Karpas-422 (cell line): ENCODE results near the gene ST3GAL3. TPM values are rescaled to one million over a fixed set of nuclear protein-coding genes. Genes with fewer than 3 reads are reported as not detected.

ENCODE experiments used
- DNase-seq: peaks from one replicate; pipeline ENCODE4 v3.0.0-alpha.2; 2015
- H2AFZ ChIP-seq: fragments of 200-600 bp; sonication (generic); 2 replicates; pipeline ENCODE4 v1.6.1; 2014; ENCODE audit warnings: antibody characterized with exemption, low read length, mixed read lengths
- H3K27ac ChIP-seq: fragments of 200-600 bp; sonication (generic); 2 replicates; pipeline ENCODE4 v1.5.1; 2014; ENCODE audit warnings: mild to moderate bottlenecking, low read length, moderate library complexity
- H3K27me3 ChIP-seq: fragments of 200-600 bp; sonication (generic); 2 replicates; pipeline ENCODE4 v1.6.1; 2014; ENCODE audit warnings: low read length, mixed read lengths
- H3K36me3 ChIP-seq: fragments of 200-600 bp; sonication (generic); 2 replicates; pipeline ENCODE4 v1.6.1; 2014; ENCODE audit warnings: low read length, mixed read lengths; ENCODE audit not compliant: insufficient read depth
- H3K4me1 ChIP-seq: fragments of 200-600 bp; sonication (generic); 2 replicates; pipeline ENCODE4 v1.6.1; 2014; ENCODE audit warnings: mild to moderate bottlenecking, low read length, mixed read lengths
- H3K4me2 ChIP-seq: fragments of 200-600 bp; sonication (generic); 2 replicates; pipeline ENCODE4 v1.6.1; 2014; ENCODE audit warnings: low read length, low read depth, mild to moderate bottlenecking; ENCODE audit not compliant: poor library complexity, severe bottlenecking
- H3K4me3 ChIP-seq: fragments of 200-600 bp; sonication (generic); 2 replicates; pipeline ENCODE4 v1.5.1; 2014; ENCODE audit warnings: mild to moderate bottlenecking, antibody characterized with exemption, low read length, mixed read lengths
- H3K79me2 ChIP-seq: fragments of 200-600 bp; sonication (generic); 2 replicates; pipeline ENCODE4 v1.6.1; 2014; ENCODE audit warnings: mild to moderate bottlenecking, low read length, mixed read lengths
- H3K9ac ChIP-seq: fragments of 200-600 bp; sonication (generic); 2 replicates; pipeline ENCODE4 v1.6.0; 2014; ENCODE audit warnings: low read length
- H3K9me2 ChIP-seq: fragments of 200-600 bp; sonication (generic), shearing (Covaris generic); replicated peaks from 2 replicates; pipeline ENCODE4 v1.6.0; 2014; ENCODE audit warnings: mild to moderate bottlenecking, low read length, moderate library complexity; ENCODE audit not compliant: insufficient read depth
- H3K9me3 ChIP-seq: fragments of 300-700, 200-600 bp; sonication (generic); 2 replicates; pipeline ENCODE4 v1.6.1; 2014; ENCODE audit warnings: low read length, mixed read lengths
- H4K20me1 ChIP-seq: fragments of 200-600 bp; sonication (generic); 2 replicates; pipeline ENCODE4 v1.6.1; 2014; ENCODE audit warnings: mild to moderate bottlenecking, antibody characterized with exemption, low read length, low read depth; ENCODE audit not compliant: insufficient read depth
- total RNA-seq: library from RNA; depleted of rRNA; stranded (reverse); fragments of >200 nt; shearing (Covaris generic); gene quantifications from 2 replicates; pipeline ENCODE4 v1.2.3, GENCODE V29; 2014; ENCODE audit warnings: low replicate concordance

ST3GAL3 gene
- total RNA-seq, 1 experiment from 2014 or later, result 33.1 TPM

- H3K4me3 ChIP-seq, result no peak overlapping the region
- no peaks in the 10 kb centered on the region for H3K9me2 ChIP-seq
- no peak overlapping the region for H3K9ac ChIP-seq
These were observed 154.0 kb downstream of the ST3GAL3 start for GRCh38 chr1:43861337-43861736.

GRCh38 chr1:43861988-43862735, 154.8 kb downstream of the ST3GAL3 start:
- Histone ChIP-seq H3K27ac (no peak overlapping the region), H3K9me3 (no peaks in the 10 kb centered on the region), H2AFZ (no peak overlapping the region), H3K4me2 (no peak overlapping the region), H3K9me2 (no peaks in the 10 kb centered on the region), H3K4me3 (no peak overlapping the region), H4K20me1 (no peaks in the 10 kb centered on the region), H3K9ac (no peak overlapping the region), H3K27me3 (no peaks in the 10 kb centered on the region), H3K36me3 (no peaks in the 10 kb centered on the region), H3K79me2 (no peaks in the 10 kb centered on the region), H3K4me1 (no peaks in the 10 kb centered on the region)
- DNase-seq, result no peak

More at GRCh38 chr1:43861337-43861736, 154.0 kb downstream of the ST3GAL3 start:
- no peak for DNase-seq
- no peaks in the 10 kb centered on the region for H3K36me3 ChIP-seq
- no peaks in the 10 kb centered on the region for H3K9me3 ChIP-seq
- no peak overlapping the region for H2AFZ ChIP-seq
- H3K4me2 ChIP-seq, result no peak overlapping the region
- H3K79me2 ChIP-seq, result no peaks in the 10 kb centered on the region
- H4K20me1 ChIP-seq, result no peaks in the 10 kb centered on the region
- no peak overlapping the region for H3K27ac ChIP-seq
- H3K27me3 ChIP-seq, result no peaks in the 10 kb centered on the region
- no peaks in the 10 kb centered on the region for H3K4me1 ChIP-seq

DNA sequence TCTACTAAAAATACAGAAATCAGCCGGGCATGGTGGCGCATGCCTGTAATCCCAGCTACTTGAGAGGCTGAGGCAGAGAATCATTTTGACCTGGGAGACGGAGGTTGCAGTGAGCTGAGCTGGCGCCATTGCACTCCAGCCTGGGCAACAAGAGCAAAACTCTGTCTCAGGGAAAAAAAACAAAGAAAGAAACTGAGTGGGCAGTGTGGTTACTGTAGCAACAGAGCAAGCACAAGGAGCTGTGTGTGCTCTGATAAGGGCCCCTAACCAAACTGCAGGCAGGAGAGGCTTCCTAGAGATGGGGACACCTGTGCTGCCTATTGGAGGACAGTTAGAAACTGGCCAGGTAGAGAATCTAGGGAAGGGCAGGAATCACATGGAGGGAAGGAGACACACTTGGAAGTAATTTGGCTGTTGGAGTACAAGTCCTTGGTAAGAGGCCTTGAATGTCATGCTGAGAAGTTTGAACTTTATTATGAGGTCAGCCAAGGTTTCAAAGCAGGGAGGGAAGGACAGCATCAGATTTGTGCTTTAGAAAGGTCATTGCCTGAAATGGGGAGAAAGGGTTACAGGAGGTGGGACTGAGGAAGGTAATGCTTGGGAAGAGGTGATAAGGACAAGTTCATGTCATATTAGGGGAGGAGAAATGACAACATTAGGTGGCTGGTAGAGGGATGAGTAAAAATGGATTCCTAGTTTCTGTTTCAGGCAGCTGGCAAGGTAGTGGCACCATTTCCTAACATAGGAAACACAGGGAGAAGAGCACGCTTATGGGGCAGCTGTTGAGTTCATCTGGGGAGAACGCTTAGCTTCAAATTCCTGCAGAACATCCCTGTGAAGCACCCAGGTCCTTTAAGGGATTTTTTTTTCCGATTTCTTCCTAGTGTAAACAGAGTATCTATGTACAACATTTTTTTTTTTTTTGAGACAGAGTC, 157.0 kb downstream of the ST3GAL3 start:
- H3K27me3 ChIP-seq, result no peaks in the 10 kb centered on the region
- no peaks in the 10 kb centered on the region for H3K4me1 ChIP-seq
- no peak overlapping the region for H3K4me2 ChIP-seq
- H3K79me2 ChIP-seq, result no peaks in the 10 kb centered on the region
- H3K36me3 ChIP-seq, result no peaks in the 10 kb centered on the region
- H2AFZ ChIP-seq, result no peak overlapping the region
- H3K9me2 ChIP-seq, result no peaks in the 10 kb centered on the region
- no peak overlapping the region for H3K27ac ChIP-seq
- no peaks in the 10 kb centered on the region for H4K20me1 ChIP-seq
- H3K9ac ChIP-seq, result no peak overlapping the region
- H3K9me3 ChIP-seq, result no peaks in the 10 kb centered on the region
- H3K4me3 ChIP-seq, result no peak overlapping the region
- DNase-seq, result no peak

GRCh38 chr1:43866201-43866600, 158.9 kb downstream of the ST3GAL3 start:
- H3K4me3 ChIP-seq, result no peak overlapping the region
- H4K20me1 ChIP-seq, result no peaks in the 10 kb centered on the region
- no peaks in the 10 kb centered on the region for H3K9me3 ChIP-seq
- H3K9ac ChIP-seq, result no peak overlapping the region
- H3K27ac ChIP-seq, result no peak overlapping the region
- H3K4me2 ChIP-seq, result no peak overlapping the region
- no peaks in the 10 kb centered on the region for H3K27me3 ChIP-seq
- H3K9me2 ChIP-seq, result no peaks in the 10 kb centered on the region
- H2AFZ ChIP-seq, result no peak overlapping the region
- DNase-seq, result no peak
- H3K36me3 ChIP-seq, result no peaks in the 10 kb centered on the region
- H3K79me2 ChIP-seq, result no peaks in the 10 kb centered on the region
- no peaks in the 10 kb centered on the region for H3K4me1 ChIP-seq

GRCh38 chr1:43867976-43868740, 160.8 kb downstream of the ST3GAL3 start:
- Histone ChIP-seq H3K4me3 (no peak overlapping the region), H3K4me2 (no peak overlapping the region), H3K9ac (no peak overlapping the region), H3K9me2 (no peaks in the 10 kb centered on the region), H4K20me1 (no peaks in the 10 kb centered on the region), H3K36me3 (no peaks in the 10 kb centered on the region), H2AFZ (no peak overlapping the region), H3K9me3 (no peaks in the 10 kb centered on the region), H3K79me2 (no peaks in the 10 kb centered on the region), H3K27ac (no peak overlapping the region), H3K4me1 (no peaks in the 10 kb centered on the region), H3K27me3 (no peaks in the 10 kb centered on the region)
- DNase-seq, result no peak

DNA sequence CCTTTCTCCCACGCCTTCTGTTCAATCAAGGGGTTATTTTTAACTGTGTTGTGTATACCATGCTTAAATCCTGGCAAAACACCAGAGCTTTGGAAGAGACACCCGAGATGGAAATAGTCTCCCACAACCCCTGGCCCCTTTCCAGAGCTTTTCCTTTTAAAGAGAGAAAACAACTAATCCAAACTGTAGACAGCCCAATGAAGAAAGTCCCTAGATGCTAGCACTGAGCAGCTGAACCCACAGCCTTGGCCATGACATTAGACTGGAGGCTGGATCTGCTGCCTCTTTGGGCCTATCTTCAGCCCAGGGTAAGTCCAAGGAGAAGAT, 161.4 kb downstream of the ST3GAL3 start:
- H2AFZ ChIP-seq, result no peak overlapping the region
- no peak overlapping the region for H3K27ac ChIP-seq
- no peaks in the 10 kb centered on the region for H3K9me2 ChIP-seq
- H3K36me3 ChIP-seq, result no peaks in the 10 kb centered on the region
- no peak overlapping the region for H3K9ac ChIP-seq
- no peaks in the 10 kb centered on the region for H3K9me3 ChIP-seq
- no peaks in the 10 kb centered on the region for H3K79me2 ChIP-seq
- H4K20me1 ChIP-seq, result no peaks in the 10 kb centered on the region
- H3K4me1 ChIP-seq, result no peaks in the 10 kb centered on the region
- H3K27me3 ChIP-seq, result no peaks in the 10 kb centered on the region
- H3K4me3 ChIP-seq, result no peak overlapping the region
- no peak overlapping the region for H3K4me2 ChIP-seq
- no peak for DNase-seq

- Histone ChIP-seq H3K4me2 (no peak overlapping the region), H3K27ac (no peak overlapping the region), H3K36me3 (no peaks in the 10 kb centered on the region), H4K20me1 (no peaks in the 10 kb centered on the region), H3K9me3 (no peaks in the 10 kb centered on the region), H3K4me3 (no peak overlapping the region), H3K4me1 (no peaks in the 10 kb centered on the region), H2AFZ (no peak overlapping the region), H3K79me2 (no peaks in the 10 kb centered on the region), H3K9ac (no peak overlapping the region), H3K9me2 (no peaks in the 10 kb centered on the region), H3K27me3 (no peaks in the 10 kb centered on the region)
- no peak for DNase-seq
These were observed 163.0 kb downstream of the ST3GAL3 start for GRCh38 chr1:43870306-43870705.
